Astrocyte of the cerebellum (primary cell): ENCODE results near the gene C22orf39.

Experiments used
- DNase-seq: peaks from one replicate; pipeline ENCODE4 v3.0.0-alpha.2; 2011; ENCODE audit warnings: low read depth
- H3K4me3 ChIP-seq: 2 replicates; pipeline ENCODE4 v1.5.1; 2011; ENCODE audit warnings: mild to moderate bottlenecking, low read depth, low read length, moderate library complexity
- in situ Hi-C: cut with HindIII; loops from 2 replicates; pipeline ENCODE4 v1.10.0; 2017; ENCODE audit warnings: low sequenced_read_pairs
- TF ChIP-seq, protein P1 (sequence below): IDR thresholded peaks from 2 replicates; pipeline ENCODE4 v1.5.1; 2012; ENCODE audit warnings: low read length, low read depth, moderate library complexity, mild to moderate bottlenecking; ENCODE audit errors: missing control alignments

C22orf39 gene

DNA sequence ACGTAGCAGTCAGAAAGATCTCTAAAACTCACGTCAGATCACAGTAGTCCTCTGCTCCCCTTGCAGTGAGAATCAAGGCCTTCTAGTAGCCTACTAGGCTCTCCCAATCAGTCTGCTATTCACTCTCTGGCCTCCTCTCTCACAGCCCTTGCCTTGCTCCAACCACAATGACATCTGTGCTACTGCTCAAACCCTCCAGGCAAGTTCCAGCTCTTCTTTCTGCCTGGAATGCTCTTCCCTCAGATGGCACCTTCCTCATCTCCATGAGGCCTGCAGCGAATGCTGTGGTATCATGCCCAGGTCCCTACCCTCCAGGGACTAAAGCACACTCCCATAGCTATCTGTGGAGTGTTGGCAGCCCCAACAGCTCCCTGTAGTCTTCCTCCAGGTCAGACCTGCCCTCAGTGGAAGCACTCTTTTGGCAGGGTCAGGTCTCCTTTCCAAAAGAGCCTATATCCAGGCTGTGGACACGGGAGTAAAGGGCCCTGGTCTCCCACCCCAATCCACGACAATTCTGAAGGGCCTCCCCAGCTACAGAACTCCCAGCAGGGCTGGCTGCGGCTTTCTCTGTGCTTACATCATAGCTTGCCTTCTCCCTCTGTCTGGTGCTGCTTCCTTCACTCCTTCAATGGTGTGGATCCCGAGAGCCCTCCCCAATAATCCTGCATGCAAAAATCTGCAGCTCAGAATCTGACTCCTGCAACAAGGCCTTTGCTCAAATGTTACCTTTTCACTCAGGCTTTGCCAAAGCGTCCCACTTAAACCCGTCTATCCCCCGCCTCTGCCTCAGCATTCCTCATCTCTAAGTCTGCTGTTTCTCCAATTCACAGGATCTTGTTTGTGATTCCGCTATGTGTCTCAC lies 24.8 kb downstream of the C22orf39 start:
- no peak overlapping the region for H3K4me3 ChIP-seq
- no peak for DNase-seq
- in situ Hi-C loops, result no loop called here
- TF ChIP-seq, protein P1, sequence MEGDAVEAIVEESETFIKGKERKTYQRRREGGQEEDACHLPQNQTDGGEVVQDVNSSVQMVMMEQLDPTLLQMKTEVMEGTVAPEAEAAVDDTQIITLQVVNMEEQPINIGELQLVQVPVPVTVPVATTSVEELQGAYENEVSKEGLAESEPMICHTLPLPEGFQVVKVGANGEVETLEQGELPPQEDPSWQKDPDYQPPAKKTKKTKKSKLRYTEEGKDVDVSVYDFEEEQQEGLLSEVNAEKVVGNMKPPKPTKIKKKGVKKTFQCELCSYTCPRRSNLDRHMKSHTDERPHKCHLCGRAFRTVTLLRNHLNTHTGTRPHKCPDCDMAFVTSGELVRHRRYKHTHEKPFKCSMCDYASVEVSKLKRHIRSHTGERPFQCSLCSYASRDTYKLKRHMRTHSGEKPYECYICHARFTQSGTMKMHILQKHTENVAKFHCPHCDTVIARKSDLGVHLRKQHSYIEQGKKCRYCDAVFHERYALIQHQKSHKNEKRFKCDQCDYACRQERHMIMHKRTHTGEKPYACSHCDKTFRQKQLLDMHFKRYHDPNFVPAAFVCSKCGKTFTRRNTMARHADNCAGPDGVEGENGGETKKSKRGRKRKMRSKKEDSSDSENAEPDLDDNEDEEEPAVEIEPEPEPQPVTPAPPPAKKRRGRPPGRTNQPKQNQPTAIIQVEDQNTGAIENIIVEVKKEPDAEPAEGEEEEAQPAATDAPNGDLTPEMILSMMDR, result no peak

GRCh38 chr22:19420321-19420720 lies 27.2 kb downstream of the C22orf39 start:
- in situ Hi-C loops, result no loop called here
- TF ChIP-seq, protein P1, result no peak
- H3K4me3 ChIP-seq, result no peak overlapping the region
- no peak for DNase-seq

DNA sequence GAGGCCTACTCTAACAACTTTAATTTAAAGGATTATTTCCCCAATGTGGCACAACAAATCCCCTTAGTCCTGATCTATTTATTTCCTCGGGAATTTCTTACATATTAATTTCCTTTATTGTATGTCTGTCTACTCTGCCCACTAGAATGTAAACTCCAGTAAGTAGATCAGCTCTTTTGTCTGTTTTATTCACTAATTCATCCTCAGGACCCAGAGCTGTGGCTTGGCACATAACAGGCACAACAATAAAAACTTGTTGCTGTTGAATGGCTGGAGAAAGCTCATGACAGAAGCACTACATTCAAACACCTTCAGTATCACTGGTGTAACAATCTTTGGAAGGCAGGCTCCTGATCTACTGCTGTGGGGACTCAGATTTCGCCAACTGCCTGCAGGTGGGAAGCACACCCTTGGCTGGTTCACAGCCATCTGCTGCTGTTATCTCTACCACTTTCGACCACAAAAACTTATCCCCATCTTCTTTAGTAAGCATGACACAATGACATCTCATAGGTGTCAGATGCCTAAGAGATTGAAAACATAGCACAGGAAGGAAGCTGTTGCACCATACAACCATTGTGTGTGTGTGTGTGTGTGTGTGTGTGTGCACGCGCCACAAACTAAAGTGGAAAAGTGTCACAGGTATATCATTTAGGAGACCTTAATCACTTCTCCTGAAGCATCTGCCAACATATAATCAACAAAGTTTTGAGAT lies 27.9 kb downstream of the C22orf39 start:
- in situ Hi-C loops, result no loop called here
- DNase-seq, result no peak
- TF ChIP-seq, protein P1, result no peak
- H3K4me3 ChIP-seq, result no peak overlapping the region

- no peak for DNase-seq
- TF ChIP-seq, protein P1, result no peak
- in situ Hi-C loops, result no loop called here
- H3K4me3 ChIP-seq, result no peak overlapping the region
Observed at GRCh38 chr22:19419086-19419463, 28.4 kb downstream of the C22orf39 start.

- in situ Hi-C loops, result no loop called here
- no peak overlapping the region for H3K4me3 ChIP-seq
- TF ChIP-seq, protein P1, result no peak
- DNase-seq, result no peak
Observed at GRCh38 chr22:19412923-19413322, 34.6 kb downstream of the C22orf39 start.

DNA sequence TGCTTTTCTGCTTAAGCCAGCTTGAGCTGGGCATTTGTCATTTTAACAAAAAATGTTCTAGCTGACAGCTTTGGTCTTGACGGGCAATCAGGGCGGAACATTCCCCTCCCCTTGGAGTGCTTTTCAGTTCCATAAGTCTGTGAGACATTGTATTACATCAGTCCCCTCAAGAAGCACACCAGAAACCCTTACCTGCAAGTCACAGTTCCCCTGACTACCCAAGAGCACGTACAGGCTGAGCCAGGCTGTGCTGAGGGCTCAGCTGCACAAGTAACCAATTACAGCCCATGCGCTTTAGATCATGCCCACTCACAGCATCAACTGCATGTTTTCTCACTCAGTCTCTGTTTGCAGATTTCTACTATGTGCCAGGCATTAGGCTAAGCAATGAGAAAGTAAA lies 35.0 kb downstream of the C22orf39 start:
- TF ChIP-seq, protein P1, result no peak
- in situ Hi-C loops, result no loop called here
- no peak overlapping the region for H3K4me3 ChIP-seq
- no peak for DNase-seq
